Activated CD8-positive, alpha-beta memory T cell treated with anti-CD3 and anti-CD28 coated beads, Interleukin-2, amount 50 U/mL, for 48 hours (primary cell): ENCODE measurements around the gene GRN.
A peak's percentile ranks its signal among the peaks of the same experiment; 100 is the strongest.
"Not testable (repeated sequence)": the region's sequence is repeated elsewhere in the genome, so short reads cannot be mapped to it uniquely, and the experiment has no call there.

ENCODE experiments used
- DNase-seq: peaks from one replicate; pipeline ENCODE4 v3.0.0-alpha.2; 2020

GRN gene

DNA sequence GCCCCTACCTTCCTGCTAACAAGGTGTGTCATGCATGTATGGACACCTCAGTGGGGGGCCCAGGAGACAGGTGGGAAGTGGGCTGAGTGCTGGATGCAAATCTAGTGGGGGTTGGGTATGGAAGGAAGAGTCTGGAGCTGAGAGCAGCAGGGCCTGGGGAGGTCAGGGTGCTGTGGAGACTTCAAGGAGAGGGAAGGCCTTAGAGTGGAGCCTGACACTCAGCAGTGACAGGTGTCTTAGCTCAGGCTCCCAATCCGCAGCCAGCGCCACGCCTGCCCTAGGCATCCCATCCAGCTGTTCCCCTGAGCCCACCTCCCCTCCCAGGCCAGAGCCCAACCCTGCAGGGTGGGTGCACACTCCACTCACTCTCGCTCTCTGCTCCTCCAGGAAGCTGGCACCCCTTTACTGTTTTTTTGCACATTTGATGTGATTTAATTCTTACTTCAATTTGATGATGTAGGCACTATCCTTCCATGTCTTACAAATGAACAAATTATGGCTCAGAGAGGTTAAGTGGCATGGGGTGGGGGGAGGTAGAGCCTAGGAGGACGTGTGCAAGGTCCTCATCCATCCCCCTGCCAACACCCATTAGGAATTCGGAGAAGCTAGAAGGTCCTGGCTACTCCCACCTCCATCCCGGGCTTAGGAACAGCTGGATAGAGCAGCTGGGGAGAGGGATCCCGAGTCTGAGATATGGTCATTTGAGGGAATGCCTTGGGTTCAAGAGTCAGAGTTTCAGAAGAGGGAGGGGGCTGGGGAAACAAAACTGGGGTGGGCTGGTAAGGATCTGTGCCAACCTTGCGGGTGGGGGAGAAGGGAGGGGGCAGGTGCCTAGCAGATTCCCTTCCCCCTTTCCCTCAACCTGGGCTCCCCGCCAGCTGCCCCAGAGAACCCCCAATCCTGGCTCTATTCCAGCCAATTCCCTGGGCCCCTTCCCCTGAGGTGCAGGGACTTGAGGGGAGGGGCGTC lies 16.5 kb downstream of the GRN start:
- DNase-seq, result no peak

- no peak for DNase-seq
Observed at GRCh38 chr17:44362459-44362948, 17.4 kb downstream of the GRN start.

DNA sequence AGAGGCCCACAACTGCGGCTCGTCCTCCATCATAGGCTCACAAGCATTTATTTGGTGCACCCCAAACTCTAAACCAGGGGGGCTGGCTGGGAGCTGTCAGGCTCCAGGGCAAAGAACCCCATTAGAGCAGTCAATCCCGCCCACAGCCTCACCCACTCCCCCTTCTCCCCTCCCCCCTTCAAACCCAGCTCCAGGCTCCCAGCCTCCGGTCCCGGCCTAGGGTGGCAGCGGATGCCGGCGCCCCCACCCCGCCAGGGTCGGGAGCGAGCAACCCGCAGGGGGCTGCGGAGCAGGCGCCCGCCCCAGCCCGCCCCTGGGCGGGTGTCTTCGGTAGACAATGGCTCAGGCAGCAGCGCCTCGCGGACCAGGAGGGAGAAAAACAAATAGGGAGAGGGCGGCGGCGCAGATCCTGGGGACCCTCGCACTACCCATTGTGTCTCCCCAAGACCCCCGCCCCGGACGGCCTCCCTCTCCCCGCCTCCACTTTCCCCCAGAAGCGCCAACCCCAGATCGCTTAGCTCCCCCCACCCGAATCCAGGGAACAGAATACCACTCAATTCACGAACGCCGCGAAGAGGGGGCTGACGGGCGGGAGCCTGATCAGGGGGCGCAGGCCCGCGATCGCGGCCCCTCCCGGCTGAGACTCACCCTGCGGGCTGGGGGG lies 18.0 kb downstream of the GRN start:
- no peak for DNase-seq

DNA sequence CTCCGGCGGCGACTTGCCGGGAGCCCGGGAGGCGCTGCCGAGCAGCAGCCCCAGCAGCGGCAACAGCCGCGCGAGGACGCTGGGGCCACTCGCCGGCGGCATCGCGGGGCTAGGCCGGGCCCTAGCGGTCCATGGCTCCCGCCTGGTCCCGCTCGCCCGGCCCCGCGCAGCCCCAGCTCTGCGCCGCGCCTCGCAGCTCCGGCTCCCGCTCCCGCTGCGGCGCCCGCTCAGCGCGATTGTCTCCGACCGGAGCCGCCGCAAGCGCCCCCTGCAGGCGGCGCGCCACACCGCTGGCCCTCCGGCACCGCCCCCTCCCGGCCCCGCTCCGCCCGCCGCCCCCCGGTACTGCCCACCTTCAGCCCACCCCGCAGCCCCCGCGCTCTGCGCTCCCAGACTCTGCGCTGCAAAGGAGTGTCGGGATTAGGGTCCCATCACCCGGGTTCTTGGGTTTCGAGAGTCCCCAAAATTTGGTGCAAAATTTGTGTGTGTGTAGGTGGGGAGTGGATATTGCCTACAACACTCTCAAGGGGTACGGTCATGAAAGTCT lies 18.6 kb downstream of the GRN start, which contains the start of gene FAM171A2:
Gene FAM171A2, minus strand, starts transcription at position 241 of the 547 bp plus-strand sequence. Its CDS starts 139 bp downstream, at position 102.
- peak; percentile 87 for DNase-seq

DNA sequence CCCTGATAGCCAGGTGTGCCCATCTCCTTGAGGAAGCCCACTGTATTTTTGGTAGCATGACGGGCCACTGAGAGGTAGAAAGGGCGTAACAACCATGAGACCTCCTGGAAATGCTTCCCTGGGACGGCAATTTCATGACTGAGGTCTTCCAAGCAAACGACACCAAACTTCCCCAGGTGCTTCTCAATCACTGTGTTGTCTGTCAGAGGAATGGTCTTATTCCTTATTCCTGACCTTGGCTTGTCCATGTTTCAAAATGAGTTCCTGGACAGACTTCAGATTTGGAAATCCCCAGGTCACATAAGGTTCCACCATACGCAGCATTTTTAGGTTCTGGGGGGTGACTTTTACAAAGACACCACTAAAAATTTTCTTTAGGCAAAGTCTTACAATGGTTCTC lies 19.9 kb downstream of the GRN start:
- DNase-seq, result not testable (repeated sequence)

DNA sequence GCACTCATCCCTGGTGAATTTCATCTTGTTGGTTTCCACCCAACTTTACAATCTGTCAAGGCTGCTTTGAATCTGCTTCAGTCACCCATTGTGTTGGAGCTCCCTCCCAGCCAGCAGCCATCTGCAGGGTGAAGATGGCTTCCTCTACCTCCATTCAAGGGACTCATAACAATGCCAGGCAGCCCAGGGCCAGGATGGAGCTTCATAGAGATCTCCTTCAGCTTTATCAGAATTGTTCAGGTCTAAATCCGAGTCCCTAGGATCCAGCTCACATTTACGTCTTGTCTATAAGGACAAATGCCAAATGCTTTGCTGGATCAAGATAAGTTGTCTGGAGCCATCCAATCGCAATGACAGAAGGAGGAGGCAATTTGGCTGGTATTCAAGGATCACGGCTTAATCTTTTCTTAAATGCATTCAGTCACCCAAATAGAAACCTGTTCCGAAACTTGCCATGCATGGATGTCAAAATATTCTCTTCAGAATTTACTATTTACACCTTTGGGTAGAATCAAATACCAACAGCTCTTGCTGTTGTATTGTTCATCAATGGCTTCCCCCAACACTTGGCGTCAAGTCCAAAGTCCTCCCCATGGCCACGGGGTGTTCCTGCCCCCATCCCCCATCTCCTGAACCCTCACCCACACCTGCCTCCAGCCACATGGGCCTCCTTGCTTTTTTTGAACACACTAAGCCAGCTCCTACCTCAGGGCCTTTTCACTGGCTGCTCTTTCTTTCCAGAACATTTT lies 22.3 kb downstream of the GRN start:
- DNase-seq, result no peak

DNA sequence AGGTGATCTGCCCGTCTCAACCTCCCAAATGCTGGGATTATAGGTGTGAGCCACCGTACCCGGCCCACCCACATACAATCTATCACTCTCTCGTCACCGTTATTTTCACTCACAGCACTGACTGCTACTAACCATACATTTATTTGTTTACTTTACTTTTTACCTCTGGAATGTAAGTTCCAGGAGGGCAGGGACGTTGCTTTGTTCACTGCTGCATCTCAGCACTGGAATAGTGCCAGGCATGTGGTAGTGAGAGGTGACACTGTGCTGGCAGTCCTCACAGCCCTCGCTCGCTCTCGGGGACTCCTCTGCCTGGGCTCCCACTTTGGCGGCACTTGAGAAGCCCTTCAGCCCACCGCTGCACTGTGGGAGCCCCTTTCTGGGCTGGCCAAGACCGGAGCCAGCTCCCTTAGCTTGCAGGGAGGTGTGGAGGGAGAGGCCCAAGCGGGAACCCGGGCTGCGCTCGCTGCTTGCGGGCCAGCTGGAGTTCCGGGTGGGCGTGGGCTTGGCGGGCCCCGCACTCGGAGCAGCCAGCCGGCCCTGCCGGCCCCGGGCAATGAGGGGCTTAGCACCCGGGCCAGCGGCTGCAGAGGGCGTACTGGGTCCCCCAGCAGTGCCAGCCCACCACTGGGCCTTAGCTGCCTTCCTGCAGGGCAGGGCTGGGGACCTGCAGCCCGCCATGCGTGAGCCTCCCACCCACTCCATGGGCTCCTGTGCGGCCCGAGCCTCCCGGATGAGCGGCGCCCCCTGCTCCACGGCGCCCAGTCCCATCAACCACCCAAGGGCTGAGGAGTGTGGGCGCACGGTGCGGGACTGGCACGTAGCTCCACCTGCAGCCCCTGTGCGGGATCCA lies 23.5 kb downstream of the GRN start:
- not testable (repeated sequence) for DNase-seq

DNA sequence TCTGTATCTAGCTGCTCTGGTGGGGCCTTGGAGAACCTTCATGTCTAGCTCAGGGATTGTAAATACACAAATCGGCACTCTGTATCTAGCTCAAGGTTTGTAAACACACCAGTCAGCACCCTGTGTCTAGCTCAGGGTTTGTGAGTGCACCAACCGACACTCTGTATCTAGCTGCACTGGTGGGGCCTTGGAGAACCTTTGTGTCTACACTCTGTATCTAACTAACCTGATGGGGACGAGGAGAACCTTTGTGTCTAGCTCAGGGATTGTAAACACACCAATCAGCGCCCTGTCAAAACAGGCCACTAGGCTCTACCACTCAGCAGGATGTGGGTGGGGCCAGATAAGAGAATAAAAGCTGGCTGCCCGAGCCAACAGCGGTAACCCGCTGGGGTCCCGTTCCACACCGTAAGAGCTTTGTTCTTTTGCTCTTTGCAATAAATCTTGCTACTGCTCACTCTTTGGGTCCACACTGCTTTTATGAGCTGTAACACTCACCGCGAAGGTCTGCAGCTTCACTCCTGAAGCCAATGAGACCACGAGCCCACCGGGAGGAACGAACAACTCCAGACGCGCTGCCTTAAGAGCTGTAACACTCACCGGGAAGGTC lies 24.4 kb downstream of the GRN start:
- not testable (repeated sequence) for DNase-seq

DNA sequence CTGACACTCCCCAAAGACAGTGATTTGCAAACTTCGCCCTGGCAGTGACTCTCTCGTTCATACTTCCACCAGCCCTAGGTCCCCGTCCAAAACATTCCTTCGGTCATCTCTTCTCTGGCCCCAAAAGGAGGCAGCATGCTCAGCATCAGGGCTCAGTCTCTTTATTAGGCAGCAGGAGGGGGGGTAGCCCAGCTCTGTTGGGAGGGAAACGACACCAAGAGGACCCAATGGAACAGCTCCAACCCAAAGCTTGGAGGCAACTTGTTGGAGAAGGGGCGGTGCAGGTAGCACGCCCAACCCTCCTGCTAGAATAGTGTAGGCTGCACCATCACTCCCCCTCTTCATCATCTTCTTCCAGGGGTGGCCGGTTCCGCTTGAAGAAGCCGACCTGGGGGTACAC lies 26.9 kb downstream of the GRN start:
- DNase-seq, result no peak

GRCh38 chr17:44374306-44375195 lies 29.4 kb downstream of the GRN start:
- DNase-seq, result no peak

GRCh38 chr17:44375196-44376017 lies 30.3 kb downstream of the GRN start:
- DNase-seq, result no peak

DNA sequence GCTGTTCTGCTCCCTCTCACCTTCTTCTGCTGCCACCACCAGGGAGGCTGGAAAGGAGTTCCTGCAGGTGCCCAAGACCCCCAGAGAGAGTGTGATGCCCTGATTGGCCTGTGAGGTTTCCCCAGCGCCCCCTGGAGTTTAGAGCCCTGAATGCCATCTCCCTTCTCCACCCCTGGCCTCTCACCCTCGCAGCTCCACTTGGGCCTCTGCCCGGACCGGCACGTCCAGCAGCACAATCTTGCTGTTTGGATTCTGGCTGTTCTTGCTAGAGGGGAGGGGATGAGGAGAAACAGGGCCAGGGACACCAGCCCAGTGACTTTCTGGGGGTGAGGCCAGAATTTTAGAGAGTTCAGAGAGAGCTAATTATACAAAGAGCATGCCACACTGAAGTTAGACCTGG lies 31.0 kb downstream of the GRN start:
- DNase-seq, result no peak

- DNase-seq, result no peak
Observed at GRCh38 chr17:44376779-44377178, 31.7 kb downstream of the GRN start.

- no peak for DNase-seq
Observed at GRCh38 chr17:44378171-44378705, 33.1 kb downstream of the GRN start.

- DNase-seq, result no peak
Observed at GRCh38 chr17:44379887-44380286, 34.8 kb downstream of the GRN start.

- no peak for DNase-seq
Observed at GRCh38 chr17:44380767-44381166, 35.7 kb downstream of the GRN start.

DNA sequence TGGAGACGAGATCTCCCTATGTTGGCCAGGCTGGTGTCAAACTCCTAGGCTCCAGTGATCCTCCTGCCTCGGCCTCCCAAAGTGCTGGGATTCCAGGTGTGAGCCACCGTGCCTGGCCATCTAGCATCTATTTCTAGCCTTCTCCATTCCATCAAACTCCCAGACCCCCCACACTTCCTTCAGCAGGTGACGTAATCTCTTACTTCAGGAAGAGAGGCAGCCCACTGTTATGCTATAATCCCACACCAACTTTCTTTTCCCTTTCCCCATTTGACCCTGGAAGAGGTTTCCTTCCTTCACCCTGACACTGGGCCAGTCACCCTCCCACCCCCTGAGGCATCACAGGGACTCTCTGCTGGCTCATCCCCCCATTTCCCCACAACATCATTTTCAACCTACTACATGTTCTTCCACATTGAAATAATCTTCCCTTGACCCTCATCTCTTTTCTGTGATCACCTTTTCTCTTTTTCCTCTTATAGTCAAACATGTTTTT lies 36.8 kb downstream of the GRN start:
- no peak for DNase-seq

DNA sequence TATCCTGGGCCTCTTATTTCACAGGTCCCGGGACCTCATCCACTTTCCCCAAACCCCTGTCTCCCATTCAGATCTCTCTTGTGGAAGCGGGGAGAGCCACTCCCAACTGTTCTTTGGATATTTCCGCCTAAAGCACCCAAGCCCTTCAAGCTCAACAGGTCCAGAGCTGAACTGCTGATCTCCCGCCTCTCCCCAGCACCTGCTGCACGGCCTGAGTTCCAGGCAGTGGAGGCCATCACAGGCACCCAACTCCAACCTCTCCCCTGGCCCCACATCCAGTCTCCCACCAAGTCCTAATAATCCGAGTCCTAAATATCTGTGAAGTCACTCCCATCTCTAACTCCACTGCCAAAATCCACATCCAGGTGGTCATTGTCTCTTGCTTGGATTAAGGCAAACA lies 37.8 kb downstream of the GRN start:
- DNase-seq, result no peak

GRCh38 chr17:44383363-44383762 lies 38.3 kb downstream of the GRN start:
- no peak for DNase-seq
